Liver (tissue), 9 donors: ENCODE measurements around the gene CD7. TPM values are rescaled to one million over a fixed set of nuclear protein-coding genes. Genes with fewer than 3 reads are reported as not detected.

Experiments used
- DNase-seq: peaks from one replicate; pipeline ENCODE4 v3.0.0-alpha.2; 2017; ENCODE audit warnings: low spot score
- H3K27ac ChIP-seq, 2 donors: one replicate each; pipeline ENCODE4 v1.7.0; 2013; ENCODE audit warnings: inconsistent platforms in 2 of 2, low read length in 2 of 2, control low read depth in 1 of 2, low read depth in 1 of 2, mild to moderate bottlenecking in 1 of 2
- H3K27me3 ChIP-seq, 4 donors: one replicate each; pipeline versions ENCODE4 v1.6.1 to v1.7.0; 2013; ENCODE audit warnings: low read length in 3 of 4, inconsistent platforms in 1 of 4, mild to moderate bottlenecking in 1 of 4, moderate library complexity in 1 of 4; ENCODE audit not compliant: control insufficient read depth in 4 of 4, insufficient read depth in 4 of 4
- H3K36me3 ChIP-seq, 4 donors: one replicate each; pipeline versions ENCODE4 v1.6.1 to v1.7.0; 2013; ENCODE audit warnings: low read length in 3 of 4, mild to moderate bottlenecking in 3 of 4, low read depth in 1 of 4, moderate library complexity in 1 of 4; ENCODE audit not compliant: control insufficient read depth in 4 of 4, insufficient read depth in 3 of 4
- H3K4me1 ChIP-seq, 4 donors: one replicate each; pipeline versions ENCODE4 v1.6.1 to v1.7.0; 2013; ENCODE audit warnings: low read length in 3 of 4, mild to moderate bottlenecking in 3 of 4, moderate library complexity in 1 of 4; ENCODE audit not compliant: control insufficient read depth in 4 of 4, insufficient read depth in 4 of 4
- H3K4me3 ChIP-seq, 3 donors: one replicate each; pipeline versions ENCODE4 v1.6.1 to v1.7.0; 2013; ENCODE audit warnings: low read length in 3 of 3, control low read depth in 1 of 3, low read depth in 1 of 3, mild to moderate bottlenecking in 1 of 3
- H3K9ac ChIP-seq, 2 donors: one replicate each; pipeline ENCODE4 v1.7.0; 2013; ENCODE audit warnings: low read length in 2 of 2, mild to moderate bottlenecking in 2 of 2, moderate library complexity in 2 of 2, control low read depth in 1 of 2, low read depth in 1 of 2
- H3K9me3 ChIP-seq, 4 donors: one replicate each; pipeline versions ENCODE4 v1.6.1 to v1.7.0; 2013; ENCODE audit warnings: low read length in 3 of 4; ENCODE audit not compliant: control insufficient read depth in 4 of 4
- EGR1 ChIP-seq, 2 donors: IDR thresholded peaks; 2 replicates each; pipeline ENCODE4 v1.6.1; 2016 to 2018; ENCODE audit warnings: antibody characterized with exemption in 2 of 2, low read depth in 2 of 2
- FOXA1 ChIP-seq: IDR thresholded peaks from 2 replicates; pipeline ENCODE4 v1.6.1; 2016; ENCODE audit warnings: antibody characterized with exemption
- FOXA2 ChIP-seq: IDR thresholded peaks from 2 replicates; pipeline ENCODE4 v1.6.1; 2016; ENCODE audit warnings: antibody characterized with exemption
- GABPA ChIP-seq, 2 donors: IDR thresholded peaks in 1 of 2; conservative IDR thresholded peaks in 1 of 2; 2 replicates each; pipeline ENCODE4 v1.6.1; 2016; ENCODE audit warnings: antibody characterized with exemption in 2 of 2, mild to moderate bottlenecking in 1 of 2, moderate library complexity in 1 of 2
- HNF4A ChIP-seq, 2 donors: conservative IDR thresholded peaks; 2 replicates each; pipeline ENCODE4 v1.6.1; 2016; ENCODE audit warnings: antibody characterized with exemption in 2 of 2, mild to moderate bottlenecking in 2 of 2
- JUND ChIP-seq, 2 donors: IDR thresholded peaks; 2 replicates each; pipeline ENCODE4 v1.6.1; 2016; ENCODE audit warnings: antibody characterized with exemption in 2 of 2
- NR2F2 ChIP-seq: IDR thresholded peaks from 2 replicates; pipeline ENCODE4 v1.6.1; 2016; ENCODE audit warnings: antibody characterized with exemption
- RAD21 ChIP-seq, 2 donors: IDR thresholded peaks; 2 replicates each; pipeline ENCODE4 v1.6.1; 2016; ENCODE audit warnings: antibody characterized with exemption in 2 of 2, mild to moderate bottlenecking in 2 of 2
- RXRA ChIP-seq, 2 donors: IDR thresholded peaks; 2 replicates each; pipeline ENCODE4 v1.6.1; 2017 to 2018; ENCODE audit warnings: antibody characterized with exemption in 2 of 2, mild to moderate bottlenecking in 1 of 2
- SP1 ChIP-seq: IDR thresholded peaks from 2 replicates; pipeline ENCODE4 v1.6.1; 2018; ENCODE audit warnings: antibody characterized with exemption, mild to moderate bottlenecking
- TAF1 ChIP-seq: conservative IDR thresholded peaks from 2 replicates; pipeline ENCODE4 v1.6.1; 2016; ENCODE audit warnings: antibody characterized with exemption, mild to moderate bottlenecking
- YY1 ChIP-seq: IDR thresholded peaks from 2 replicates; pipeline ENCODE4 v1.6.1; 2016; ENCODE audit warnings: antibody characterized with exemption, mild to moderate bottlenecking
- WGBS: extraction: QIAGEN DNeasy Blood & Tissue Kit; methylation state at CpG from one replicate; pipeline ENCODE4 v1.1.7; 2013; 5-methylcytosine and 5-hydroxymethylcytosine counted together
- polyA plus RNA-seq, 2 donors: library from polyadenylated mRNA; stranded (reverse) in 1 of 2; unstranded in 1 of 2; fragments of 200-250 nt in 1 of 2; fragments of >200 nt in 1 of 2; fragmentation: Nextera tagmentation in 1 of 2; extraction: Ambion mirVana in 1 of 2; gene quantifications; one replicate each; pipeline versions ENCODE4 v1.2.1 to v1.2.3, GENCODE V29; 2013 to 2015
- total RNA-seq, 2 donors: library from RNA; depleted of rRNA; stranded (reverse); fragments of >200 nt; gene quantifications; one replicate each; pipeline ENCODE4 v1.2.3, GENCODE V29; 2014
- TF ChIP-seq, protein P1 (sequence below): IDR thresholded peaks from 2 replicates; pipeline ENCODE4 v1.6.1; 2016; ENCODE audit warnings: antibody characterized with exemption
- TF ChIP-seq, protein P2 (sequence below): IDR thresholded peaks from 2 replicates; pipeline ENCODE4 v1.6.1; 2016; ENCODE audit warnings: antibody characterized with exemption
- TF ChIP-seq, protein P3 (sequence below): IDR thresholded peaks from 2 replicates; pipeline ENCODE4 v1.6.1; 2016; ENCODE audit warnings: antibody characterized with exemption
- TF ChIP-seq, protein P4 (sequence below): fragments of 150-350 bp; IDR thresholded peaks from 2 replicates; pipeline ENCODE4 v1.5.1; 2017; ENCODE audit warnings: improper control_type of control experiment, low read depth, low read length; ENCODE audit not compliant: missing input control
- donor health status: healthy.
- donor health status: healthy.
- donor health status: healthy.
- donor health status: healthy.
- donor health status: healthy.

CD7 gene
- total and polyA plus RNA-seq, 4 donors = 1.0 to 1.5 (median 1.4) TPM

DNA sequence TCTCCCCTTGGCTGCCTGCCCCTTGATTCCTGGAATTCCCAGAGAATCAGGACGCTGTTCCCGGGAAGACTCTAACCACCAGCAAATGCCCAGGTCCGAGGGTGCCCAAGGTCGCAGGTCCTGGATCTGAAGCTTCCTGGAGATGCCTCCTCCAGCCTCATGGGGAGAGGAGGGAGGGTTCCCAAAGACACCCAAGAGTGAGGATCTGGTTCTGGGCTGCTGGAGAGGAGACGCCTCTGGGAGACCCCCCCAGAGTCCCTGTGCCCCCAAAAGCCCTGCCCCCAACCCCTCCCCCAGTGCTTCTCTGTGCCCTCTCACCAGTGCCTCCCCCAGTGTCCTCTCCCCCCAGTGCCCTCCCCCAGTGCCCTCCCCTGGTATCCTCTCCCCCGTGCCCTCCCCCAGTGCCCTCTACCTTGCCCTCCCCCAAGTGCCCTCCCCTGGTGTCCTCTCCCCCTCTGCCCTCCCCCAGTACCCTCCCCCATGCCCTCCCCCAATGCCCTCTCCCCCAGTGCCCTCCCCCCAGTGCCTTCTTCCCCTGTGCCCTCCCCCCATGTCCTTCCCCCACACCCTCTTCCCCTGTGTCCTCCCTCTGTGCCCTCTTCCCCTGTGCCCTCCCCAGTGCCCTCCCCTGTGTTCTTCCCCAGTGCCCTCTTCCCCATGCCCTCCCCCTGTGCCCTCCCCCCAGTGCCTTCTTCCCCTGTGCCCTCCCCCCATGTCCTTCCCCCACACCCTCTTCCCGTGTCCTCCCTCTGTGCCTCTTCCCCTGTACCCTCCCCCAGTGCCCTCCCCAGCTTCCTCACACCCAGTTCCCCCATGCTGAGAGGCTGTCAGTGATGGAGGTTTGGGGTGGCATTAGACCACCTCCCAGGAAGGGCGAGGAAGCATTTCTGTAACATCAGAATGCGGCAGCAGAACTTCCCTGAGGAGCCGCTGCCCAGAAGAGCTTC lies 22.5 kb upstream of the CD7 start (continued):
- no peak for TF ChIP-seq TAF1

DNA sequence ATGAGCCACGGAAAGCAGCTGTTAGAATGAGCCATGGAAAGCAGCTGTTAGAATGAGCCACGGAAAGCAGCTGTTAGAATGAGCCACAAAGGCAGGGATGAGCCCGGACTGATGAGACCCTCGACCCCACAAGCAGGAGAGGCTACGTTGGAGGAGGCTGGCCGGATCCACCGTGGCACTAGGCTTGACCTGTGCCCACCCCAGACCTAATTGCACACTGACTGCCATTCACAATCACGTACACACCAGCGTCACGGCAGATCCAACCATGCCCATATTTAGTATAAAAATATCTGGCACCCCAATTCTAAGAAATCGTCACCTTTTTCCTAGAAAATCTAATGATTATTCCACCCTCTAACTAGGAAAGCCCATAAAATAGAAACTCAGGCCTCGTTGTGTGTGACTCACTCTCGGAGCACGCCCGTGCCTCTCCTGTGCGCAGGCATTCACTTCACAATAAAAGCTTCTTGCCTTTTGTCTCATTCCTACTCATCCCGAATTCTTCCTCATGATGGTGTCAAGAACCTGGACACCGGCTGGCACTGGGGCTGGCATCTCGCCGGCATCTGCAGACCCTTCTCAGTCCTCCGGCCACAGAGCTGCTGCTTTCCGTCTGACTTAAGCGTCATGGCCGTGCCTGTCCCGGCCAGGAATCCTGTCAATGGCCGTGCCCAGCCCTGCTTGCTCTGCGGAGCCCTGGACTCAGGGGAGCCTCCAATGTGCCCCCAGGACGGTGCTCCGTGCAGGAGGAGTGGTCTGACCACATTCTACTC lies 21.6 kb upstream of the CD7 start:
- no peak overlapping the region for H3K9ac ChIP-seq
- no peak overlapping the region for H3K4me3 ChIP-seq
- 71% methylated on average over 29 of the region's 29 CpGs for WGBS
- H3K36me3 ChIP-seq = no peaks in the 10 kb centered on the region
- H3K9me3 ChIP-seq = no peaks in the 10 kb centered on the region
- H3K4me1 ChIP-seq = peaks cover 3 to 17% (median 10%) of the 10 kb centered on the region in 4 donors
- TF ChIP-seq JUND (IDR thresholded peaks at IDR 0.05) = no peak
- TF ChIP-seq, protein P1, sequence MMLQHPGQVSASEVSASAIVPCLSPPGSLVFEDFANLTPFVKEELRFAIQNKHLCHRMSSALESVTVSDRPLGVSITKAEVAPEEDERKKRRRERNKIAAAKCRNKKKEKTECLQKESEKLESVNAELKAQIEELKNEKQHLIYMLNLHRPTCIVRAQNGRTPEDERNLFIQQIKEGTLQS = no peak
- TF ChIP-seq GABPA (IDR thresholded peaks at IDR 0.05 in 1 of 2, conservative IDR thresholded peaks at IDR 0.05 in 1 of 2) = no peak
- no peak for TF ChIP-seq SP1
- TF ChIP-seq EGR1 (IDR thresholded peaks at IDR 0.05; ENCODE audit: low read depth in 2 of 2) = no peak
- no peak for TF ChIP-seq RAD21 (IDR thresholded peaks at IDR 0.05)
- TF ChIP-seq, protein P2, sequence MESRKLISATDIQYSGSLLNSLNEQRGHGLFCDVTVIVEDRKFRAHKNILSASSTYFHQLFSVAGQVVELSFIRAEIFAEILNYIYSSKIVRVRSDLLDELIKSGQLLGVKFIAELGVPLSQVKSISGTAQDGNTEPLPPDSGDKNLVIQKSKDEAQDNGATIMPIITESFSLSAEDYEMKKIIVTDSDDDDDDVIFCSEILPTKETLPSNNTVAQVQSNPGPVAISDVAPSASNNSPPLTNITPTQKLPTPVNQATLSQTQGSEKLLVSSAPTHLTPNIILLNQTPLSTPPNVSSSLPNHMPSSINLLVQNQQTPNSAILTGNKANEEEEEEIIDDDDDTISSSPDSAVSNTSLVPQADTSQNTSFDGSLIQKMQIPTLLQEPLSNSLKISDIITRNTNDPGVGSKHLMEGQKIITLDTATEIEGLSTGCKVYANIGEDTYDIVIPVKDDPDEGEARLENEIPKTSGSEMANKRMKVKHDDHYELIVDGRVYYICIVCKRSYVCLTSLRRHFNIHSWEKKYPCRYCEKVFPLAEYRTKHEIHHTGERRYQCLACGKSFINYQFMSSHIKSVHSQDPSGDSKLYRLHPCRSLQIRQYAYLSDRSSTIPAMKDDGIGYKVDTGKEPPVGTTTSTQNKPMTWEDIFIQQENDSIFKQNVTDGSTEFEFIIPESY = no peak
- TF ChIP-seq, protein P3, sequence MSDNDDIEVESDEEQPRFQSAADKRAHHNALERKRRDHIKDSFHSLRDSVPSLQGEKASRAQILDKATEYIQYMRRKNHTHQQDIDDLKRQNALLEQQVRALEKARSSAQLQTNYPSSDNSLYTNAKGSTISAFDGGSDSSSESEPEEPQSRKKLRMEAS = no peak
- TF ChIP-seq NR2F2 = no peak
- no peak for TF ChIP-seq YY1
- TF ChIP-seq HNF4A (conservative IDR thresholded peaks at IDR 0.05) = no peak
- no peak for TF ChIP-seq RXRA (IDR thresholded peaks at IDR 0.05)
- TF ChIP-seq, protein P4, sequence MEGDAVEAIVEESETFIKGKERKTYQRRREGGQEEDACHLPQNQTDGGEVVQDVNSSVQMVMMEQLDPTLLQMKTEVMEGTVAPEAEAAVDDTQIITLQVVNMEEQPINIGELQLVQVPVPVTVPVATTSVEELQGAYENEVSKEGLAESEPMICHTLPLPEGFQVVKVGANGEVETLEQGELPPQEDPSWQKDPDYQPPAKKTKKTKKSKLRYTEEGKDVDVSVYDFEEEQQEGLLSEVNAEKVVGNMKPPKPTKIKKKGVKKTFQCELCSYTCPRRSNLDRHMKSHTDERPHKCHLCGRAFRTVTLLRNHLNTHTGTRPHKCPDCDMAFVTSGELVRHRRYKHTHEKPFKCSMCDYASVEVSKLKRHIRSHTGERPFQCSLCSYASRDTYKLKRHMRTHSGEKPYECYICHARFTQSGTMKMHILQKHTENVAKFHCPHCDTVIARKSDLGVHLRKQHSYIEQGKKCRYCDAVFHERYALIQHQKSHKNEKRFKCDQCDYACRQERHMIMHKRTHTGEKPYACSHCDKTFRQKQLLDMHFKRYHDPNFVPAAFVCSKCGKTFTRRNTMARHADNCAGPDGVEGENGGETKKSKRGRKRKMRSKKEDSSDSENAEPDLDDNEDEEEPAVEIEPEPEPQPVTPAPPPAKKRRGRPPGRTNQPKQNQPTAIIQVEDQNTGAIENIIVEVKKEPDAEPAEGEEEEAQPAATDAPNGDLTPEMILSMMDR = no peak
- TF ChIP-seq FOXA2 = no peak
- no peak for TF ChIP-seq TAF1
- TF ChIP-seq FOXA1 = no peak
- DNase-seq = no peak
- H3K27ac ChIP-seq = no peak overlapping the region
- H3K27me3 ChIP-seq = no peaks in the 10 kb centered on the region
